ENCODE data around the gene LAYN. TPM values are rescaled to one million over a fixed set of nuclear protein-coding genes. Genes with fewer than 3 reads are reported as not detected.

Gene LAYN
- total and polyA plus RNA-seq, 9 of the 15 experiments (the other 6 are each of a cell fraction or from before 2014, with no cell fraction given), result not detected

- TF ChIP-seq POLR2H (tag; IDR thresholded peaks at IDR 0.05; ENCODE audit: low read depth), result 0 out of 2 replicates have a peak, but pooled peaks have one; percentile 27
- TF ChIP-seq CEBPZ (IDR thresholded peaks at IDR 0.05; ENCODE audit: borderline replicate concordance, low read depth, low read length), result no peak
- no peak for TF ChIP-seq BRCA1 (IDR thresholded peaks at IDR 0.05)
- no peak for TF ChIP-seq BRCA1 (CRISPR knock-in tag; IDR thresholded peaks at IDR 0.05)
- peak; percentile 79 for TF ChIP-seq ATF3 (IDR thresholded peaks at IDR 0.05)
- TF ChIP-seq ATF3 (CRISPR knock-in tag; conservative IDR thresholded peaks at IDR 0.05), result no peak
- no peak for TF ChIP-seq ID3 (CRISPR knock-in tag; IDR thresholded peaks at IDR 0.05)
- no peak for TF ChIP-seq ID3 (tag; IDR thresholded peaks at IDR 0.05)
- in situ Hi-C loops (cut with MboI), result loop anchor here (10.0 kb wide), 2 partner anchors 369 to 619 kb away; partner anchors contain the start of gene PTS
- Histone ChIP-seq H3K27me3 (ENCODE audit: control insufficient read depth in 2 of 2, insufficient read depth in 2 of 2, low read length in 2 of 2) (no peaks in the 10 kb centered on the region), H3K36me3 (ENCODE audit: control insufficient read depth, insufficient read depth, low read length) (no peaks in the 10 kb centered on the region), H4K20me1 (replicated peaks; ENCODE audit: control insufficient read depth, insufficient read depth, low read length) (0 out of 2 replicates have a peak, but pooled peaks cover 4% of the 10 kb centered on the region), H3K4me3 (no peak overlapping the region), H3K9me1 (ENCODE audit: control insufficient read depth, insufficient read depth, low read length) (no peaks in the 10 kb centered on the region), H3K4me2 (ENCODE audit: insufficient read depth, low read length) (no peak overlapping the region), H2AFZ (ENCODE audit: low read depth, low read length) (no peak overlapping the region), H3K27ac (ENCODE audit: extremely low read depth, low read depth, low read length) (no peak overlapping the region), H3K79me2 (ENCODE audit: control insufficient read depth, insufficient read depth, low read length) (peaks cover 52% of the 10 kb centered on the region), H3K9me3 (replicated peaks; ENCODE audit: control insufficient read depth, insufficient read depth, low read depth, low read length) (no peaks in the 10 kb centered on the region), H3K9ac (ENCODE audit: insufficient read depth in 1 of 2, low read depth in 2 of 2, low read length in 2 of 2) (no peak overlapping the region), H3K4me1 (replicated peaks in 1 of 2; ENCODE audit: control insufficient read depth in 2 of 2, insufficient read depth in 2 of 2, low read length in 2 of 2) (peaks cover 12 to 17% of the 10 kb centered on the region in 2 experiments; a peak in 4 of 5 replicates)
- ChIA-PET POLR2A (no interaction called here), CTCF (ENCODE audit: low intra/inter-chr PET ratio) (interaction anchor here (0.6 to 1.3 kb wide), 2 partner anchors 8 to 161 kb away, joined by 3 to 4 read pairs; partner anchors contain the start of gene PPP2R1B)
- no TSS peak for BruUV-seq (replicated peaks)
- ATAC-seq (no peak), DNase-seq (ENCODE audit: extremely low read depth in 1 of 4, low spot score in 3 of 4) (no peak), FAIRE-seq (no peak)
- intact Hi-C loops (cut with micrococcal nuclease), result loop anchor here (10.0 kb wide), 2 partner anchors 379 to 679 kb away; no protein-coding TSS in a partner anchor
- 46% methylated on average over 4 of the region's 4 CpGs for WGBS (ENCODE audit: insufficient coverage, low coverage, missing lambda C conversion rate)
These were observed 65.2 kb downstream of the LAYN start for GRCh38 chr11:111605681-111606080.

All from K562 (cell line).